CD4-positive, alpha-beta T cell treated with Interleukin-2 at 100 ng/mL for 4 hours (primary cell): ENCODE data around the gene FNDC3B.
"Not testable (repeated sequence)": the region's sequence is repeated elsewhere in the genome, so short reads cannot be mapped to it uniquely, and the experiment has no call there.

ENCODE experiments used
- DNase-seq: peaks from one replicate; pipeline ENCODE4 v3.0.0-alpha.2; 2020; ENCODE audit warnings: low spot score

The FNDC3B gene

GRCh38 chr3:172033396-172033795 is 6.0 kb upstream of the FNDC3B start:
- no peak for DNase-seq

GRCh38 chr3:172034786-172035685 is 4.3 kb upstream of the FNDC3B start:
- peak; percentile 63 for DNase-seq

GRCh38 chr3:172036541-172037215 is 2.7 kb upstream of the FNDC3B start:
- no peak for DNase-seq

GRCh38 chr3:172038798-172039435 is 461 bp upstream of the FNDC3B start:
- no peak for DNase-seq

- DNase-seq = peak; percentile 16
These were observed 951 bp downstream of the FNDC3B start for GRCh38 chr3:172040078-172040980.

GRCh38 chr3:172040981-172041963 is 1.9 kb downstream of the FNDC3B start:
- DNase-seq = no peak

- no peak for DNase-seq
These were observed 2.8 kb downstream of the FNDC3B start for GRCh38 chr3:172042136-172042662.

GRCh38 chr3:172042663-172043179 is 3.3 kb downstream of the FNDC3B start:
- DNase-seq = not testable (repeated sequence)

GRCh38 chr3:172043233-172043632 is 3.9 kb downstream of the FNDC3B start:
- DNase-seq = no peak

GRCh38 chr3:172043766-172044165 is 4.4 kb downstream of the FNDC3B start:
- no peak for DNase-seq

- DNase-seq = no peak
These were observed 5.6 kb downstream of the FNDC3B start for GRCh38 chr3:172044833-172045585.

- DNase-seq = peak; percentile 28
These were observed 7.0 kb downstream of the FNDC3B start for GRCh38 chr3:172046268-172046915.

GRCh38 chr3:172047567-172048115 is 8.3 kb downstream of the FNDC3B start:
- DNase-seq = no peak

- no peak for DNase-seq
These were observed 9.2 kb downstream of the FNDC3B start for GRCh38 chr3:172048599-172048998.

GRCh38 chr3:172051310-172051956 is 12.1 kb downstream of the FNDC3B start:
- DNase-seq = no peak

- no peak for DNase-seq
These were observed 12.6 kb downstream of the FNDC3B start for GRCh38 chr3:172051957-172052354.

- DNase-seq = no peak
These were observed 13.0 kb downstream of the FNDC3B start for GRCh38 chr3:172052405-172052804.
